Liver (tissue), 9 donors: ENCODE measurements around the gene MGAT5. TPM values are rescaled to one million over a fixed set of nuclear protein-coding genes. Genes with fewer than 3 reads are reported as not detected.

ENCODE experiments used
- DNase-seq: peaks from one replicate; pipeline ENCODE4 v3.0.0-alpha.2; 2017; ENCODE audit warnings: low spot score
- H3K27ac ChIP-seq, 2 donors: one replicate each; pipeline ENCODE4 v1.7.0; 2013; ENCODE audit warnings: inconsistent platforms in 2 of 2, low read length in 2 of 2, control low read depth in 1 of 2, low read depth in 1 of 2, mild to moderate bottlenecking in 1 of 2
- H3K27me3 ChIP-seq, 4 donors: one replicate each; pipeline versions ENCODE4 v1.6.1 to v1.7.0; 2013; ENCODE audit warnings: low read length in 3 of 4, inconsistent platforms in 1 of 4, mild to moderate bottlenecking in 1 of 4, moderate library complexity in 1 of 4; ENCODE audit not compliant: control insufficient read depth in 4 of 4, insufficient read depth in 4 of 4
- H3K36me3 ChIP-seq, 4 donors: one replicate each; pipeline versions ENCODE4 v1.6.1 to v1.7.0; 2013; ENCODE audit warnings: low read length in 3 of 4, mild to moderate bottlenecking in 3 of 4, low read depth in 1 of 4, moderate library complexity in 1 of 4; ENCODE audit not compliant: control insufficient read depth in 4 of 4, insufficient read depth in 3 of 4
- H3K4me1 ChIP-seq, 4 donors: one replicate each; pipeline versions ENCODE4 v1.6.1 to v1.7.0; 2013; ENCODE audit warnings: low read length in 3 of 4, mild to moderate bottlenecking in 3 of 4, moderate library complexity in 1 of 4; ENCODE audit not compliant: control insufficient read depth in 4 of 4, insufficient read depth in 4 of 4
- H3K4me3 ChIP-seq, 3 donors: one replicate each; pipeline versions ENCODE4 v1.6.1 to v1.7.0; 2013; ENCODE audit warnings: low read length in 3 of 3, control low read depth in 1 of 3, low read depth in 1 of 3, mild to moderate bottlenecking in 1 of 3
- H3K9ac ChIP-seq, 2 donors: one replicate each; pipeline ENCODE4 v1.7.0; 2013; ENCODE audit warnings: low read length in 2 of 2, mild to moderate bottlenecking in 2 of 2, moderate library complexity in 2 of 2, control low read depth in 1 of 2, low read depth in 1 of 2
- H3K9me3 ChIP-seq, 4 donors: one replicate each; pipeline versions ENCODE4 v1.6.1 to v1.7.0; 2013; ENCODE audit warnings: low read length in 3 of 4; ENCODE audit not compliant: control insufficient read depth in 4 of 4
- EGR1 ChIP-seq, 2 donors: IDR thresholded peaks; 2 replicates each; pipeline ENCODE4 v1.6.1; 2016 to 2018; ENCODE audit warnings: antibody characterized with exemption in 2 of 2, low read depth in 2 of 2
- FOXA1 ChIP-seq: IDR thresholded peaks from 2 replicates; pipeline ENCODE4 v1.6.1; 2016; ENCODE audit warnings: antibody characterized with exemption
- FOXA2 ChIP-seq: IDR thresholded peaks from 2 replicates; pipeline ENCODE4 v1.6.1; 2016; ENCODE audit warnings: antibody characterized with exemption
- GABPA ChIP-seq, 2 donors: IDR thresholded peaks in 1 of 2; conservative IDR thresholded peaks in 1 of 2; 2 replicates each; pipeline ENCODE4 v1.6.1; 2016; ENCODE audit warnings: antibody characterized with exemption in 2 of 2, mild to moderate bottlenecking in 1 of 2, moderate library complexity in 1 of 2
- HNF4A ChIP-seq, 2 donors: conservative IDR thresholded peaks; 2 replicates each; pipeline ENCODE4 v1.6.1; 2016; ENCODE audit warnings: antibody characterized with exemption in 2 of 2, mild to moderate bottlenecking in 2 of 2
- HNF4G ChIP-seq: IDR thresholded peaks from 2 replicates; pipeline ENCODE4 v1.6.1; 2016; ENCODE audit warnings: antibody characterized with exemption
- JUND ChIP-seq, 2 donors: IDR thresholded peaks; 2 replicates each; pipeline ENCODE4 v1.6.1; 2016; ENCODE audit warnings: antibody characterized with exemption in 2 of 2
- NR2F2 ChIP-seq: IDR thresholded peaks from 2 replicates; pipeline ENCODE4 v1.6.1; 2016; ENCODE audit warnings: antibody characterized with exemption
- RAD21 ChIP-seq, 2 donors: IDR thresholded peaks; 2 replicates each; pipeline ENCODE4 v1.6.1; 2016; ENCODE audit warnings: antibody characterized with exemption in 2 of 2, mild to moderate bottlenecking in 2 of 2
- RXRA ChIP-seq, 2 donors: IDR thresholded peaks; 2 replicates each; pipeline ENCODE4 v1.6.1; 2017 to 2018; ENCODE audit warnings: antibody characterized with exemption in 2 of 2, mild to moderate bottlenecking in 1 of 2
- SP1 ChIP-seq: IDR thresholded peaks from 2 replicates; pipeline ENCODE4 v1.6.1; 2018; ENCODE audit warnings: antibody characterized with exemption, mild to moderate bottlenecking
- TAF1 ChIP-seq: conservative IDR thresholded peaks from 2 replicates; pipeline ENCODE4 v1.6.1; 2016; ENCODE audit warnings: antibody characterized with exemption, mild to moderate bottlenecking
- YY1 ChIP-seq: IDR thresholded peaks from 2 replicates; pipeline ENCODE4 v1.6.1; 2016; ENCODE audit warnings: antibody characterized with exemption, mild to moderate bottlenecking
- WGBS: extraction: QIAGEN DNeasy Blood & Tissue Kit; methylation state at CpG from one replicate; pipeline ENCODE4 v1.1.7; 2013; 5-methylcytosine and 5-hydroxymethylcytosine counted together
- polyA plus RNA-seq, 2 donors: library from polyadenylated mRNA; stranded (reverse) in 1 of 2; unstranded in 1 of 2; fragments of 200-250 nt in 1 of 2; fragments of >200 nt in 1 of 2; fragmentation: Nextera tagmentation in 1 of 2; extraction: Ambion mirVana in 1 of 2; gene quantifications; one replicate each; pipeline versions ENCODE4 v1.2.1 to v1.2.3, GENCODE V29; 2013 to 2015
- total RNA-seq, 2 donors: library from RNA; depleted of rRNA; stranded (reverse); fragments of >200 nt; gene quantifications; one replicate each; pipeline ENCODE4 v1.2.3, GENCODE V29; 2014
- TF ChIP-seq, protein P1 (sequence below): IDR thresholded peaks from 2 replicates; pipeline ENCODE4 v1.6.1; 2016; ENCODE audit warnings: antibody characterized with exemption, mild to moderate bottlenecking
- TF ChIP-seq, protein P2 (sequence below): IDR thresholded peaks from 2 replicates; pipeline ENCODE4 v1.6.1; 2016; ENCODE audit warnings: antibody characterized with exemption
- TF ChIP-seq, protein P3 (sequence below): fragments of 150-350 bp; IDR thresholded peaks from 2 replicates; pipeline ENCODE4 v1.5.1; 2017; ENCODE audit warnings: improper control_type of control experiment, low read depth, low read length; ENCODE audit not compliant: missing input control
- TF ChIP-seq, protein P4 (sequence below): IDR thresholded peaks from 2 replicates; pipeline ENCODE4 v1.6.1; 2016; ENCODE audit warnings: antibody characterized with exemption
- TF ChIP-seq, protein P5 (sequence below): IDR thresholded peaks from 2 replicates; pipeline ENCODE4 v1.6.1; 2016; ENCODE audit warnings: antibody characterized with exemption
- donor health status: healthy.
- donor health status: healthy.
- donor health status: healthy.
- donor health status: healthy.
- donor health status: healthy.

MGAT5 gene
- total and polyA plus RNA-seq, 4 donors: 1.8 to 12.7 (median 5.6) TPM

DNA sequence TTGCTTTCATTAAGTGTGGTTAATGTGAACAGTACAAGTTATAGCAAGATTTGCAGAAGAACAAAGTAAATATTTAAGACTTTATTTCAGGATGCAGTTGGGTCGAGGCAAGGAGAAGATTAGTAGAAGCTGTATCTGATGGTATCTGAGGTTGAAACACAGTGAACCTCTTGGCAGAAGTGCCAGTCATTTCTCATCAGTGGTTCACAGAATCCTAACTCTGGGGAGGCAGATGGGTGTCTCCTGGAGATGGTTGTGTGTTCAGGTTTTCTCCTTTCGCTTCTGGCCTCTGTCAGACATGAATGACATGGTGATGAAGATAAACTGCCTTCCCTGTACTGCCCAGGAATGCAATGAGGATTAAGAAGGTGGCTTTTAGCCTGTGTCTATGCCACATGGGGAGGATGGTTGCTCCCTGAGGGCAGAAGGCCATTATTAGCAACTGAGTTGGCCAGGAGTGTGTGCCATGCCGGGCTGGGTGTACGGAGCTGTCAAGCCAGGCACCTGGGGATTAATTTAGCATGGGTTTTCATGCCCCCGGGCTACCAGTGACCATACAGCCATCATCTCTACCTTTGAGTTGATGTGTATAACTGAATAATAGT is 28.0 kb downstream of the MGAT5 start:
- TF ChIP-seq GABPA (IDR thresholded peaks at IDR 0.05 in 1 of 2, conservative IDR thresholded peaks at IDR 0.05 in 1 of 2): no peak
- no peak for TF ChIP-seq RAD21 (IDR thresholded peaks at IDR 0.05)
- no peak for TF ChIP-seq JUND (IDR thresholded peaks at IDR 0.05)
- TF ChIP-seq, protein P1, sequence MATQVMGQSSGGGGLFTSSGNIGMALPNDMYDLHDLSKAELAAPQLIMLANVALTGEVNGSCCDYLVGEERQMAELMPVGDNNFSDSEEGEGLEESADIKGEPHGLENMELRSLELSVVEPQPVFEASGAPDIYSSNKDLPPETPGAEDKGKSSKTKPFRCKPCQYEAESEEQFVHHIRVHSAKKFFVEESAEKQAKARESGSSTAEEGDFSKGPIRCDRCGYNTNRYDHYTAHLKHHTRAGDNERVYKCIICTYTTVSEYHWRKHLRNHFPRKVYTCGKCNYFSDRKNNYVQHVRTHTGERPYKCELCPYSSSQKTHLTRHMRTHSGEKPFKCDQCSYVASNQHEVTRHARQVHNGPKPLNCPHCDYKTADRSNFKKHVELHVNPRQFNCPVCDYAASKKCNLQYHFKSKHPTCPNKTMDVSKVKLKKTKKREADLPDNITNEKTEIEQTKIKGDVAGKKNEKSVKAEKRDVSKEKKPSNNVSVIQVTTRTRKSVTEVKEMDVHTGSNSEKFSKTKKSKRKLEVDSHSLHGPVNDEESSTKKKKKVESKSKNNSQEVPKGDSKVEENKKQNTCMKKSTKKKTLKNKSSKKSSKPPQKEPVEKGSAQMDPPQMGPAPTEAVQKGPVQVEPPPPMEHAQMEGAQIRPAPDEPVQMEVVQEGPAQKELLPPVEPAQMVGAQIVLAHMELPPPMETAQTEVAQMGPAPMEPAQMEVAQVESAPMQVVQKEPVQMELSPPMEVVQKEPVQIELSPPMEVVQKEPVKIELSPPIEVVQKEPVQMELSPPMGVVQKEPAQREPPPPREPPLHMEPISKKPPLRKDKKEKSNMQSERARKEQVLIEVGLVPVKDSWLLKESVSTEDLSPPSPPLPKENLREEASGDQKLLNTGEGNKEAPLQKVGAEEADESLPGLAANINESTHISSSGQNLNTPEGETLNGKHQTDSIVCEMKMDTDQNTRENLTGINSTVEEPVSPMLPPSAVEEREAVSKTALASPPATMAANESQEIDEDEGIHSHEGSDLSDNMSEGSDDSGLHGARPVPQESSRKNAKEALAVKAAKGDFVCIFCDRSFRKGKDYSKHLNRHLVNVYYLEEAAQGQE: no peak
- no peak for TF ChIP-seq EGR1 (IDR thresholded peaks at IDR 0.05; ENCODE audit: low read depth in 2 of 2)
- TF ChIP-seq, protein P2, sequence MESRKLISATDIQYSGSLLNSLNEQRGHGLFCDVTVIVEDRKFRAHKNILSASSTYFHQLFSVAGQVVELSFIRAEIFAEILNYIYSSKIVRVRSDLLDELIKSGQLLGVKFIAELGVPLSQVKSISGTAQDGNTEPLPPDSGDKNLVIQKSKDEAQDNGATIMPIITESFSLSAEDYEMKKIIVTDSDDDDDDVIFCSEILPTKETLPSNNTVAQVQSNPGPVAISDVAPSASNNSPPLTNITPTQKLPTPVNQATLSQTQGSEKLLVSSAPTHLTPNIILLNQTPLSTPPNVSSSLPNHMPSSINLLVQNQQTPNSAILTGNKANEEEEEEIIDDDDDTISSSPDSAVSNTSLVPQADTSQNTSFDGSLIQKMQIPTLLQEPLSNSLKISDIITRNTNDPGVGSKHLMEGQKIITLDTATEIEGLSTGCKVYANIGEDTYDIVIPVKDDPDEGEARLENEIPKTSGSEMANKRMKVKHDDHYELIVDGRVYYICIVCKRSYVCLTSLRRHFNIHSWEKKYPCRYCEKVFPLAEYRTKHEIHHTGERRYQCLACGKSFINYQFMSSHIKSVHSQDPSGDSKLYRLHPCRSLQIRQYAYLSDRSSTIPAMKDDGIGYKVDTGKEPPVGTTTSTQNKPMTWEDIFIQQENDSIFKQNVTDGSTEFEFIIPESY: no peak
- no peak for TF ChIP-seq RXRA (IDR thresholded peaks at IDR 0.05)
- no peak for TF ChIP-seq HNF4G
- TF ChIP-seq, protein P3, sequence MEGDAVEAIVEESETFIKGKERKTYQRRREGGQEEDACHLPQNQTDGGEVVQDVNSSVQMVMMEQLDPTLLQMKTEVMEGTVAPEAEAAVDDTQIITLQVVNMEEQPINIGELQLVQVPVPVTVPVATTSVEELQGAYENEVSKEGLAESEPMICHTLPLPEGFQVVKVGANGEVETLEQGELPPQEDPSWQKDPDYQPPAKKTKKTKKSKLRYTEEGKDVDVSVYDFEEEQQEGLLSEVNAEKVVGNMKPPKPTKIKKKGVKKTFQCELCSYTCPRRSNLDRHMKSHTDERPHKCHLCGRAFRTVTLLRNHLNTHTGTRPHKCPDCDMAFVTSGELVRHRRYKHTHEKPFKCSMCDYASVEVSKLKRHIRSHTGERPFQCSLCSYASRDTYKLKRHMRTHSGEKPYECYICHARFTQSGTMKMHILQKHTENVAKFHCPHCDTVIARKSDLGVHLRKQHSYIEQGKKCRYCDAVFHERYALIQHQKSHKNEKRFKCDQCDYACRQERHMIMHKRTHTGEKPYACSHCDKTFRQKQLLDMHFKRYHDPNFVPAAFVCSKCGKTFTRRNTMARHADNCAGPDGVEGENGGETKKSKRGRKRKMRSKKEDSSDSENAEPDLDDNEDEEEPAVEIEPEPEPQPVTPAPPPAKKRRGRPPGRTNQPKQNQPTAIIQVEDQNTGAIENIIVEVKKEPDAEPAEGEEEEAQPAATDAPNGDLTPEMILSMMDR: no peak
- no peak for TF ChIP-seq NR2F2
- TF ChIP-seq, protein P4, sequence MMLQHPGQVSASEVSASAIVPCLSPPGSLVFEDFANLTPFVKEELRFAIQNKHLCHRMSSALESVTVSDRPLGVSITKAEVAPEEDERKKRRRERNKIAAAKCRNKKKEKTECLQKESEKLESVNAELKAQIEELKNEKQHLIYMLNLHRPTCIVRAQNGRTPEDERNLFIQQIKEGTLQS: no peak
- no peak for TF ChIP-seq TAF1
- no peak for TF ChIP-seq YY1
- TF ChIP-seq, protein P5, sequence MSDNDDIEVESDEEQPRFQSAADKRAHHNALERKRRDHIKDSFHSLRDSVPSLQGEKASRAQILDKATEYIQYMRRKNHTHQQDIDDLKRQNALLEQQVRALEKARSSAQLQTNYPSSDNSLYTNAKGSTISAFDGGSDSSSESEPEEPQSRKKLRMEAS: no peak
- TF ChIP-seq FOXA1: no peak
- TF ChIP-seq HNF4A (conservative IDR thresholded peaks at IDR 0.05): no peak
- no peak for TF ChIP-seq FOXA2
- TF ChIP-seq SP1: no peak
- Histone ChIP-seq H3K36me3 (no peaks in the 10 kb centered on the region), H3K27ac (no peak overlapping the region), H3K9me3 (no peaks in the 10 kb centered on the region), H3K4me3 (no peak overlapping the region), H3K27me3 (no peaks in the 10 kb centered on the region), H3K9ac (no peak overlapping the region), H3K4me1 (no peaks in the 10 kb centered on the region)
- 97% methylated on average over 5 of the region's 5 CpGs for WGBS
- DNase-seq: no peak
